Stimulated activated CD4-positive, alpha-beta T cell treated with anti-CD3 and anti-CD28 coated beads, Interleukin-4, amount 100 ng/mL, for 4 hours (primary cell): ENCODE data around the gene FOXP1.

Experiments used
- DNase-seq, 2 experiments: peaks; one replicate each; pipeline ENCODE4 v3.0.0-alpha.2; 2020

Gene FOXP1

DNA sequence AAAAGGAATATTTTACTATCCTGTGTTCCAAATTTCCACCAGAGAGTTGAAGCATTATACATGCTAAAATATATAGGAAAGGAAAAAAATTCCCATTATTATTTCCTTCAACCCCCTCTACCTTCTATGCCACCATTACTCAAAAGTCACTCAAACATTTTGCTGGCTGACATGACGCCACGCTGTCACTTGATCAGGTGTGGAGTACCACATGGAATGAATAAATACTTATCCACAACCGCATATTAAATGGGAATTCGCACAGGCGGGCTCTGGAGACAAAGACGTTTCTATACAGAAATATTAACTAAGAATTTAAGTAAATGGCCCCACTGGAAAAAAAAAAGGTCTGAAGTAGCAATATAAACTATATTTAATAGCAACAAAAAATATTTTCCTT lies 266.4 kb downstream of the FOXP1 start:
- DNase-seq: no peak

DNA sequence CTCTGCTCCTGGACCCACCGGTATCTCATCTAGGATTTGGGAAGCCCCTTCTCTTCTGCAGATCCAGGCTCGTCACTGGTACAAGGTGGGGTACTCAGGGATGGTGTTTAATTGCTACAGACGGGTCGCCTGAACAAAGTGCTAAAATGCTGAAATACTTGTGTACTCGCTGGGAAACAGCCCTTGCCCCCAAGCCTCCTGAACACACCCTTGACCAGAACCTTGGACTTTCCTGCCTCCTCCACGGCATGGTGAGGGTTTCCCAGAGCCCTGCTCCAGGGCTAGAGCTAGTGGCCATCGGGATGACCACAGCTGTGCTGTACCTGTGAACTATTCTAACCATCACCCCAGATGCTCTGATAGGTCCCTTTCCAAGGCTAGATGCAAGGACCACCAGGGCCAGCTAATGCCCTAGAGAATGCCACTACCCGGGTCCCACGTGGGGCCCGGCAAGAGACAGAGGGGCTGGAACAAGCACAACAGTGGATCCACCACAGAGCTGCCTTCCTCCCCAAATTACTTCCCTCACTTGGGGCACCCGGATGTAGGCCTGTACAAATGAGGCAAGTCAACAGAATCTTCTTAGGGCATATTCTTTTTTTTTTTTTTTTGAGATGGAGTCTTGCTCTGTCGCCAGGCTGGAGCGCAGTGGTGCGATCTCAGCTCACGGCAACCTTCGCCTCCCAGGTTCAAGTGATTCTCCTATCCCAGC lies 267.3 kb downstream of the FOXP1 start:
- DNase-seq: no peak

DNA sequence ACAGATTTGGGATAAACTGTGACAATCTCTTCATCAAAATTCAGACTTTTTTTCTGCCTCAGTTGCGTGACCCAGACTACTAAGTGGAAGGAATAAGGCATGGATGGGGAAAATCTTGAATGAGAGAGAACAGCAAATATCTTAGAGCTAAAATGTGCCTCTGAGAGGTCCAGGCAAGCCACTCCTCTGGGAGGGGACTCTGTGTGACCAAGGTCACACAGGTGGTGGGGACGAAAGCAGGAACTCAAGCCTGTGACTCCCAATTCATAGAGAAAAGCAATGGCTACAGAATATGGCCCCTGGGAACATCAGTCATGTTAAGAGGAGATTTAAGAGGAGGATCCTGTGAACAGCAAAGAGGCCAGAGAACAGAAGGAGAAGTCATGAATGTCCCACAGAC lies 268.1 kb downstream of the FOXP1 start:
- DNase-seq: no peak

DNA sequence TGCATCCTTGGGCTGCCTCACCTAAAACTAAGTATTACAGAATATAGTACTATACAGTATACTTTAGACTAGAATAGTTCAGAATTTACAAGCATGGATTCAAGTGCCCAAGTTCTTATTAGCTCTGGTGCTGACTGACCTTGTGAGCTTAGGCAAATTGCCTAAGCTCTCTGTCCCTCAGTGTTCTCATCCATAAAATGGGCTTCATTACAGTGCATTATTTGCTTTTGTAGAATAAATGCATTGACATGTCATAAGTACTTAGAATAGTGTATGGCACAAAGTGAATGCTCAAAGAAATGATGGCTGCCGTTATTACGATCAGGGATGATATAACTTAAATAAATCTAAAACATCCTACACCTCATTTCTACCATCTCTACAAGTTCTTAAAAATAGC lies 269.7 kb downstream of the FOXP1 start:
- no peak for DNase-seq

DNA sequence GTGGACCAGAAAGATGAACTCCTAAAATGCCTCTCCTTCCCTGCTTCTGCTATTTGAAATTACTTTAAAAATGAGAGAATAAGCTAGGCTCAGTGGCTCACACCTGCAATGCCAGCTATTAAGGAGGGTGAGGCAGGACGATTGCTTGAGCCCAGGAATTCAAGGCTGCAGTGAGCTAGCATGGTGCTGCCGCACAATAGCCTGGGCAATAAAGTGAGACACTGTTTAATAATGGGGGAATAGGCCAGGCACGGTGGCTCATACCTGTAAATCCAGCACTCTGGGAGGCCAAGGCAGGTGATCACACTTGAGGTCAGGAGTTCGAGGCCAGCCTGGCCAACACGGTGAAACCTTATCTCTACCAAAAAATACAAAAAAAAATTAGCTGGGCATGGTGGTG lies 271.1 kb downstream of the FOXP1 start:
- no peak for DNase-seq

DNA sequence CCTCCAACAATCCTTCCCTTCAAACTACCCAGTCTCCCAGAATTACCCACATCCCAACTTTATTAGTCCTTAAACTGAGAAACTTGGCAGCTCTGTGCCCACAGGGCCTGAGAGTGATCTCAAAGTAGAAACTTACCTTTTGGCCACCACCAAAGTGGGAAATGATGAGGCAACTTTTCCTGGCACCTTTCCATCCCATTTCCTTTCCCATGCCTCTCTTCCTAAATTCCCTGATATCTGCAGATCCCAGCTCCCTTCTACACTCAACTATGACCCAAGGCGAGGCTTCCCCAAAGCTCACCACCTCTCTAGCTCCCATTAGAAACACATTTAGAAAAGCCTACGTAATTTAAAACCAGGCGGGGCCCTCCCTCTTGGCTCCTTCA lies 271.9 kb downstream of the FOXP1 start:
- DNase-seq: no peak

DNA sequence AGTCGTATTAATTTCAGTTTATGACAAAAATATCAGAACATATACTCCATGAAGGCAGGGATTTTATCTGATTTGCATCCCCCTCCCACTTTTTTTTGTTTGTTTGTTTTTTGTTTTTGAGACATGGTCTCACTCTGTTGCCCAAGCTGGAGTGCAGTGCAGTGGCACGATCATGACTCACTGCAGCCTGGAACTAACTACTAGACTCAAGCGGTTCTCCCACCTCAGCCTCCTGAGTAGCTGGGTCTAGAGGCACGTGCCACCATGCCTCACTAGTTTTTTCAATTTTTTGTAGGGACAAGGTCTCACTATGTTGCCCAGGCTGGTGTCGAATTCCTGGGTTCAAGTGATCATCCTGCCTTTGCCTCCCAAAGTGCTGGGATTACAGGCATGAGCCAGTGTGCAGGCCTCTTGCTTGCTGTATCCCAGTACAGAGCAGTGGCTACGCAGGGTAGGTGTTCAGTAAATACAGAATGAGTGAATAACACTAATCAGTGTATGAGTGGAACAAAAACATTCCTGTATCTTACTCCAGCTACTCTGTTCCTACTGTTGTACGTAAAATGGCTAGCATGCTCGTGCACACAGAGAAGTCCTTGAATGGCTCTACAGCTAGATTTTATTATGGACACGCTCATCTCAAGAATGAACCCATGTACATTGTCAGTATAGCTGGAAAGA lies 272.4 kb downstream of the FOXP1 start:
- DNase-seq: no peak

DNA sequence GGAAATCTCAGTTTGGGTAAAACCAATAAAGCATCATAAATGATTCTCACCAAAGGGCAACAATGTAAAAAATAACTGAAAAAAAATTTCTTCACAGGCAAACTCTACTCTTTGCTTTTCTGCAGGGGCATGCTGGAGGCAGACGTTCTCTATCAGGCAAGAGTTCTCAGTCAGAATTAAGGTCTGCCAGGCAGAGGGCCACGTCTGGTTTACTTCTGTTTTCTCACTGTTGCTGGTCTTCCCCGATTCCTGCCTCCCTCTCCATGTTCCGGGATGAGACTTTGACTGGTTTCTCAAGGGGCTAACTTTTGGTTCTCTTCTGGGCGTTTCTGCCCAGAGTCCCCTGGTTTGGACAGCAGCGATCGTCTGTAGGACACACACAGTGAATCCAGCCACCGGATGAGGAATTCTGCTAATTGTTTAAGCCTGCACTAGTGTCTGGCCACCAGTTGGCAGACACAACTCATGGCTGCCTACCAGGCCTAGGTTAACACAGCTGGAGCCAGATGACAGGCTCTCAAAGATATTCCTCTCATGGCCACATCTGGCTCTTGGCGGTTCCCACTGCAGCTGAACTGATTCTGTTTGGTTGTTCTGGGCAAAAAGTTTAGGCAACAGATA lies 273.1 kb downstream of the FOXP1 start:
- DNase-seq: no peak

DNA sequence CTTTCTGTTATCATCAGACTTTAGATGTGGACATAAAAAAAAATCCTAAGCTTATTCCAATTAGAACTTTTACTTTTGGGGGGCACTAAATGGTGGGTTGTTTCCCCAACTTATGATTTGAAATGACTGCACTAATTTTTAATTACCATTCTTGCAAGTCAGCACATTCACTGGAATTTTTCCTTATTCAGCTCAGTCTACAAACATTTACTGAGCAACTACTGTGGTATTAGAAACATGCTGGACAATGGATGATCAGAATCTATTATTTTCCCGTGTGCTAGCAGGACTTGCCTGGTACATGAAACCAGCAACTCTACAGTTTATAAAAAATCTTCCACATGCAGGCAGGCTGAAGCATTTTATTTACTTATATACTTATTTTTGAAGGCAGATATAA lies 273.6 kb downstream of the FOXP1 start:
- no peak for DNase-seq

DNA sequence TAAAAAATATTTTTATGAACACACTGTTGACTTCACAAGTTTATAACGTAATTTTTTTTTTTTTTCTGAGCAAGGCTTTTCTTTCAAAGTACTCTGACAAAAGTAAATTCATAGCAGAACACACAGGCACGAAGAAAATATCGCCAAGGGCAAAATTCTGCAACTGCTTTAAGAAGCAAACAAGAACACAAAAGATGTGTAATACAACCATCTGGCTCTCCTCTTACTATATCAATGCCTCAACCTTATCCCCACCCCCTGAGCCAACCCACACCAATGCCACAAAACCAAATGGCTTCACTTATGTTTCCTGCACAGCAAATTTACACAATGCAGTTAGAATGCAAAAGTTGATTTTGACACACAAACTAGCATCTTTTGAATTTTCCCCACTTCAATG lies 274.2 kb downstream of the FOXP1 start:
- peak in 1 of 2 experiments; percentile 50 for DNase-seq

DNA sequence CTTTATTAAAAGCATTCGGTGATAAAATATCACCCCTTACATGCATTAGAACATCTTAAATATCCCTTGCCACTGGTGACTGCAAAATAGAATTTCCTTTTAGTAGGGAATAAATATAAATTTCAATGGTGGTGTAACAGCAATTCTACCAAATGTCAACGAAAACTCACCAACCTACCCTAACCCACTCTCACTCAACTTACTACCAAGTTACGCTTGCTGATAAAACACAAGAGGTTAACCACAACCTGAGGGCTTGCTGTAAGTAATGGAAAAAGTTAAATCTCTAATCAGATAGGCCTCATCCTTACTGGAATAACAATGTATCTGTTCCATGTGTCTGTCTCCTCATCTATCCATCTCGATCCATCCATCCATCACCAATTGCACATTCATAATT lies 274.7 kb downstream of the FOXP1 start:
- no peak for DNase-seq

DNA sequence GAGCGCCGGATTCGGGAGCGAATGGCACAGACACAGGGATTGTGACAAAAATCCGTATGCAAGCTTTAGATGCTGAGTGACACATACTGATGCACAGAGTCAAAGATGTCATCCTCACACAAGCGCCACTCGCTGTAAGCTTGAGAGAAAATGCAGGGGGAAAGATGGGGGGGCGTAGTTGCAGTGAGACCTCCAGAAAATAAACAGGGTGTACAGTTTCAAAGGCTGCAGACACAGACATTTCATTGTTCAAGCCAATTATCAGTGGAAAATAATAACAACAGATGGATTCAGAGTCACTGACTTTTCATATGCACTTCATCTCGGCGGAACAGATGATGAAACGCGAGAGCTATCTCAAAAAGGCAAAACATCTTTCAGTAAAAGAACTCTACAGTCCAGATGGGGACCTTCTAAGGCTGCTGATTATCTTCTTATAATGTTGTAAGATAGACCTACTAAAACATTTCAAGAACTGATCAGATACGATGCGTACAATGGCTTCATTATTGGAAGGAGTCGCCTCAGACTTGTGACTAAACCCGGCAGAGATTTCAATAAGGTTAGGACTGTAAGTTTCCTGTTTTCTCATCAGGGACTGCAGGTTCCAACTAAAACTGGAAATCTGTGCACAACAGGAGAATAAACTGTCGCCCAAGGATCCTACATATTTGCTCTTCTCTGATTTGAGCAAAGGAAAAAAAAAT lies 275.4 kb downstream of the FOXP1 start:
- DNase-seq: no peak

DNA sequence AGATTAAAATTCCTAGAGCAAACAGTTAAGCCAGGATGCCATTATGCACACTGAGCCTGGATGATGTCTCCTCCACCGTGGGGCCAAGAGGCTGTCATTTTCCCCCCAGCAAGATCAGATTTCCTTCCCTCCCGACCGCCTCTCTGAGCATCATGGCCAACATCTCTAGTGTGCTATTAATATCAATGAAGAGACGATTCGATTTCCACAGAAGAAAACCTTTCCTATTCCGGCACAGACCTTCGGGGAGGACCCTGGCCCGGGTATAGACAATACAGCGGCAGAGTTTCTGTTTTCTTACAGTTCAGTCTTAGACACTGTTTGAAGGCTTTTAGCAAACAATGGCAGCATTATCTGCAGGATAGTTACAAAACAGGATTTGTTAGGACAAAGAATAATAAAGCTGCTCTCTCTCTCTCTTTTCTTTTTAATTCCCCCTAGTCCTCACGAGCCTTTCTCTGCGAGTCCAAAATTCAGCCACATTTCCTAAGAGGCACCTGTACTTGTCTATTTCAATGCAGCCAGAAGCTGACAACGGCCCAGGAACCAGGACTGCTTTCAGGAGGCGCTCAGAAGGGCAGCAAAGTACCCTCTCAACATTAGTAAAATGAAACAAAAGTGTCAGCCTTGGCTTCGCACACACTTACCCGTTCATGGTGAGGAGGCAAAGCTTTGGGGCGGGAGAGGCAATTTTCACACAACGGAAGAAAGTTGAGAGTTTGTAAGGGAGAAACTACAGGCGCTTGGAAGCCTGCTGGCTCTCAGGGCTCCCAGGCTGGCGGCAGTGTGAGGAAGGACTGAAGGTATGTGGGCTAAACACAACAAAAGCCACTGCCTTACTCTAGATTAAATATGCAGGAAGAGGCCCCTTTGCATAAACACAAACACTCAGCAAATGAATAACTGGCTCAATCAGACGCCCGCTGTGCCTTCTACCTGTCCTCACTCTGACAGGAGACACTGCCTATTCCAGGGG lies 278.0 kb downstream of the FOXP1 start:
- peak; percentile 13 to 25 for DNase-seq

DNA sequence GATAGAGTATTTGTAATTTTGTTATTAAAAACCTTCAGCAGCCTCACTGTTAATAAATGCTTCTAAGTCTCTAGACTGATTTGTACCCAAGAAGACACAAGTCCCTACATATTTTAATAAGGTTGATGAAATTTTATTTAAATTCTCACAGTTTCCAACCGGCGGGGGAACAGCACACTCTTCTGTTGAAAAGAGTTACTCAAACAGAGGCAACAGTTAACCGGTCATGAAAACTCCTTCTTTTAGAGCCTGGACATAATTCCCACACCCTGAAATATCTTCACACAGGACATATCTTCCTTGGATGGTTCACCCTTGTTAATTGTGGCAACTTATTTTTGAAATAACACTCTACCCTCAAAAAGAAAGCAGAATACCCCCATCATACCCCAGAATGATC lies 278.8 kb downstream of the FOXP1 start:
- peak in 1 of 2 experiments; percentile 27 for DNase-seq

DNA sequence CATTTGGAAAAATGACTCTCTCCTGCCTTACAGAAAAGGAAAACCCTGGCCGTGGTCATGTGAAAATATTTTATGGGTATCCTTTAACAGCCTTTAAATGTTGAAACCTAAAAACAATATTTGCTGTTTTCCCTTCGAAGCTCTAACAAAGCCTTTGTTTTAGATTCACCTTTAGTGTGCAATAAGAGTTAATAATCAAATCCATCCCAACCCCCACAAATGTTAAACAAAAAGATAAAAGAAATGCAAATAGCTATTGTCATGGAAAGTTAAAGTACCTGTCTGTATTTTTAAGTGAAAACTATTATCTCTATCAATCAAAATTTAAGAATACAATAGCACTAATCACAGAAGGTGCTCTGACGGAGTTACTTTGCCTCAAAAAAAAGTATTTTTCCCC lies 279.3 kb downstream of the FOXP1 start:
- no peak for DNase-seq

DNA sequence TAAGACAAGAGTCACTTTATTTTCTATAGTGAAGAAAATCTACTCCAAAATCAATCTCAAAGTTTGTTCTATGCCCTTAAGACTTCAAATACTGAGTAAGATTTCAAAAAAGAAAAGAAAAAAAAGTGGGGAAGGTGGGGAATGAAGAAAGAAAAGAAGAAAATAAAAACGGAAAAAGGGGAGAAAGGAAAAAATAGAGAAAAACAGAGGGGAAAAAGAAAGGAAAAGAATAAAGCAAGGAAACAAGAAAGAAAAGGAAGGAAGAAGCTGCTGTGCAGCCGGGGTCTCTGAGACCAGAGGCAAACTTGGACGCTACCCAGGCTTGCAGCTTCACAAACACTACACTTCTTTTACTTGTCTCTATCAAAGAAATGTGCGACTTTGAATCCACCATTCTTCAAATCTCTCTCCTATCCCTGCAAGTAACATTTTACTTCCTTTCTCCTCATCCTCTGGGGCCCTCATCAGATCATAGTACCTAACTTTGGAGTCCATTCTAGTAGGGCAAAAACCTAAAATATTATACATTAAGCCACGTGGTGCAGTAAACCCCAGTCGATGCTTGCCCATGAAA lies 279.8 kb downstream of the FOXP1 start:
- DNase-seq: no peak

DNA sequence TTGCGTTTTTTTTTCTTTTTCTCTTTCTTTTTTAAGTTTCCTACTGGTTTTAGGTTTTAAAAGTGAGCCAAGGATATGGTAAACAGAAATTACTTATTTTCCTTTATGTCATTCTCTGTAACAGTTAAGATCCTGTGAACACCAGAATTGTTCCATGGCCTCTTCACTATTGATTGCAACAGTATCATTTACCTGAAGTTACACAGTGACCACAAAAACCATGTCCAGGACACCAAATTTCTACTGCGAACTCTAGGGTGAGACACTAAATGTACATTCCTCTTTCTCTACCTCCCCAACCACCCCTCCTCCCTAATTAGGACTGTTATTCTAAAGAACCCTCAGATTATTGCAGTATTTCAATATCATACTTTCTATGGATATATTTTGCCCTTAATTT lies 280.9 kb downstream of the FOXP1 start:
- DNase-seq: no peak

DNA sequence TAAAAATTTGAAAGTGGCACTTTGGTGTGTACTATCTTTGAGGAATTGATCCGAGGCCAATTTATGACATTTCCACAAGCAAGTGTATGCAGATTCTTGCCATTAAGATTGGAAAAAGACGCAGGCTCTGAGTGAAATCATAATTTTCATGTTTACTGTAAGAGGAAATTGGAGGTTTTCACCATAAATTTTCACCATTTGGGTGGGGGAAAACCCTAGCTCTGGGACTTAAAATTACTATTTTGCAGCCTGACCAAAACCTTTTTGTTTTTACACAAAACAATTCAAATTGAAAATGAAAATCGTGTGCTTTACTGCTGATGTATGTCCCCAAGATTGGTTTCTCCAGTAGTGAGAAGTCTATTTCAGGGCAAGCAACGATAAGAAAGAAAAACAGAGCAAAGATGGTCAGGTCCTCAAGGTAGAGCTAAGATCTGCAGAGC lies 282.6 kb downstream of the FOXP1 start:
- DNase-seq: no peak

DNA sequence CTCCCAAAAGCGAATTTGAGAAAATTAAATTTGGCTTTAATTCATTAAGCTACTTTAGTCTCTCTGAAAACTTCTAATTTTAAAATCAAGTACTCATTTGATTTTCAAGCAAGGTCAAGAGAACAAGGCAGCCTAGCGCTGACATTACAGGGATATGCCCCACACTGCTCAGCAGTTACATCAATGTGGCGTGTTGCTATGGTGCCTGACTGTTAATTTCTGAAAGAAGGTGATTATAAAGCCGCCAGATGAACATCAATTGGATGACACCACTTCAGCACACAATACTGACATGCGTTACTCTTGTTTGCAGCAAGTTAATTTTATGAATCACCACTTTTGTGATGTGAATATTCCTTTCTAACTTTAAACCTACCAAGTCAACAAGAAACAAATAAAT lies 284.4 kb downstream of the FOXP1 start:
- DNase-seq: peak in 1 of 2 experiments; percentile 33

DNA sequence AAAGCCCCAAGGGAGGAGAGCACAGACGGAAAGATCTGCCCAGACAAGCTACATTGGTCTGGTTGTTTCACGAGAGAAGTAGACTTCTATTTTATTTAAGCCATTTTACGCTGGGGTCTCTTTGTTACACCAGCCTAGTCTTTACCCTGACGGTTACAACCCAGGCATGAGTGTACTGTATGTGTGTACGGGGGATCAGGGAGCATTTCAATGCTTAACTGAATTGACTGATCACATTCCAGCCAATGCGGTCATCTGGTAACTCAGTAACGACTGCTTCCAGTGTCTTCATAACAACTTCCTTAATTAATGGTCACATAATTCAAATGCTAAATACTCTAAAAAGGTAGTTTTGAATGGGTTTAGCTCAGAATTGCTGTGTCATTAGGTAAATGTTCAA lies 288.6 kb downstream of the FOXP1 start:
- DNase-seq: no peak

DNA sequence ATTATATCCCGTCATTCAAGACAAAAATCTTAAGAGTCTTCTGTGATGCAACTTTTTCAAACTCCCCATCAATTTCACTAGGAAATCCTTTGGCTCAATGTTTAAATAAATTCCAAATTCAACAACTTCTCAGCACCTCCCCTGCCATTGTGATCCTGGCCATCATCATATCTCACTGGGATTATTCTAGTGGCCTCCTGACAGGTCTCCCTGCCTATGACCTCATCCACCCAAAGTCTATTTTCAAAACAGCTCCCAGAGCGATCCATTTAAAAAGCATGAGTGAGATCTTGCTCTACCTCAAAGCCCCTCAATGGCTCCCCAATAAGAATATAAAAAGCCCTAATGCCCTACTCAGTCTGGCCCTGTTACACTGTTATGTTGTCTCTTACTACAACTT lies 293.2 kb downstream of the FOXP1 start:
- no peak for DNase-seq
